Thoracic aorta (tissue), 2 donors: Measurements from ENCODE around the gene TXNIP. TPM values are rescaled to one million over a fixed set of nuclear protein-coding genes. Genes with fewer than 3 reads are reported as not detected.

Experiments used
- ATAC-seq: fragments of 150-250 bp; one replicate; pipeline ENCODE4 v1.8.0; 2017; ENCODE audit warnings: low read depth; ENCODE audit not compliant: insufficient number of reproducible peaks, low FRiP score
- DNase-seq: peaks from one replicate; pipeline ENCODE4 v3.0.0-alpha.2; 2020; ENCODE audit warnings: low spot score
- H3K27ac ChIP-seq, 2 donors: fragments of 200-600 bp; sonication (generic); 1 replicate in 1 of 2; 2 replicates in 1 of 2; pipeline ENCODE4 v1.5.1; 2016; ENCODE audit warnings: mild to moderate bottlenecking in 2 of 2, moderate library complexity in 2 of 2
- H3K27me3 ChIP-seq: fragments of 200-600 bp; sonication (generic); replicated peaks from 2 replicates; pipeline ENCODE4 v1.6.0; 2016; ENCODE audit warnings: mild to moderate bottlenecking; ENCODE audit not compliant: insufficient read depth
- H3K36me3 ChIP-seq: fragments of 200-600 bp; sonication (generic); one replicate; pipeline ENCODE4 v1.5.1; 2016
- H3K4me1 ChIP-seq, 2 donors: fragments of 200-600 bp; sonication (generic); 1 replicate in 1 of 2; 2 replicates in 1 of 2; pipeline versions ENCODE4 v1.5.1 to v1.6.0; 2016; ENCODE audit warnings: low read depth in 2 of 2, mild to moderate bottlenecking in 1 of 2; ENCODE audit not compliant: control insufficient read depth in 1 of 2
- H3K4me3 ChIP-seq: fragments of 200-600 bp; sonication (generic); 2 replicates; pipeline ENCODE4 v1.5.1; 2016; ENCODE audit warnings: mild to moderate bottlenecking
- H3K9me3 ChIP-seq: fragments of 200-600 bp; sonication (generic); 2 replicates; pipeline ENCODE4 v1.5.1; 2016
- total RNA-seq, 2 donors: library from RNA; depleted of rRNA; stranded (reverse); fragments of >200 nt; gene quantifications; one replicate each; pipeline versions ENCODE4 v1.1.0 to v1.2.3, GENCODE V29; 2016
- TF ChIP-seq, protein P1 (sequence below): fragments of 200-600 bp; sonication (generic); IDR thresholded peaks from one replicate; pipeline ENCODE4 v1.5.1; 2019; ENCODE audit warnings: antibody characterized with exemption

The TXNIP gene
- total RNA-seq, 2 donors from 2014 or later, result 423 to 622 TPM

DNA sequence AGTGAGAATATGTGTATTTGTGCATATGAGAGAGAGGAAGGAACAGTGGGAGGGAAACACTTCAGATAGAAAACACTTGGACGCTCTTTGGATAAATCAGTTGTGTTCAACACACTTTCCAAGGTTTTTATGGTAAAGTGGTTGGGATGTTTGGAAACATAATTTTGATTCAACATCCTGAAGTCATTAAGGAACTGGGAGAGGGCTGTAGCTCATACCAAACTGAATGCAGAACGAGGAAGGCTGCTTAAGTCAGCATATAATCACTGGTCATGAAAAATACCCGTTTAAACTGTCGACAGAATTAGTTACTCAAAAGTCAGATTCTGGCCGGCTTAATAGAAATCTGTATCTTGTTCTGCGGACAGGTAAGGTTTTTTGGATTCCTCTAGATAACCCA, 53.5 kb downstream of the TXNIP start:
- Histone ChIP-seq H3K27me3 (no peaks in the 10 kb centered on the region), H3K27ac (no peak overlapping the region), H3K4me3 (no peak overlapping the region), H3K4me1 (peaks cover 0 to 17% of the 10 kb centered on the region in 2 donors), H3K9me3 (no peaks in the 10 kb centered on the region), H3K36me3 (peaks cover 41% of the 10 kb centered on the region)
- no peak for DNase-seq
- TF ChIP-seq, protein P1, sequence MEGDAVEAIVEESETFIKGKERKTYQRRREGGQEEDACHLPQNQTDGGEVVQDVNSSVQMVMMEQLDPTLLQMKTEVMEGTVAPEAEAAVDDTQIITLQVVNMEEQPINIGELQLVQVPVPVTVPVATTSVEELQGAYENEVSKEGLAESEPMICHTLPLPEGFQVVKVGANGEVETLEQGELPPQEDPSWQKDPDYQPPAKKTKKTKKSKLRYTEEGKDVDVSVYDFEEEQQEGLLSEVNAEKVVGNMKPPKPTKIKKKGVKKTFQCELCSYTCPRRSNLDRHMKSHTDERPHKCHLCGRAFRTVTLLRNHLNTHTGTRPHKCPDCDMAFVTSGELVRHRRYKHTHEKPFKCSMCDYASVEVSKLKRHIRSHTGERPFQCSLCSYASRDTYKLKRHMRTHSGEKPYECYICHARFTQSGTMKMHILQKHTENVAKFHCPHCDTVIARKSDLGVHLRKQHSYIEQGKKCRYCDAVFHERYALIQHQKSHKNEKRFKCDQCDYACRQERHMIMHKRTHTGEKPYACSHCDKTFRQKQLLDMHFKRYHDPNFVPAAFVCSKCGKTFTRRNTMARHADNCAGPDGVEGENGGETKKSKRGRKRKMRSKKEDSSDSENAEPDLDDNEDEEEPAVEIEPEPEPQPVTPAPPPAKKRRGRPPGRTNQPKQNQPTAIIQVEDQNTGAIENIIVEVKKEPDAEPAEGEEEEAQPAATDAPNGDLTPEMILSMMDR, result no peak
- ATAC-seq, result no peak

Other genes with a start within 250 kb of the TXNIP start
- 10 to 100 TPM; 52.7 to 60.4 TPM for gene RNF115, start 172.5 kb downstream of the TXNIP start, total RNA-seq
- gene POLR3C, start 172.4 kb downstream of the TXNIP start, total RNA-seq, result 10 to 100 TPM; 23.4 to 42.9 TPM
- gene NUDT17, start 150.9 kb downstream of the TXNIP start, total RNA-seq, result 10 to 100 TPM in 1 of 2 donors, 1 to 10 TPM in 1; 3.6 to 19.1 TPM
- 10 to 100 TPM; 34.4 to 60.1 TPM for gene PIAS3, start 137.5 kb downstream of the TXNIP start, total RNA-seq
- gene ANKRD35, start 110.7 kb downstream of the TXNIP start, total RNA-seq, result 10 to 100 TPM in 1 of 2 donors, 1 to 10 TPM in 1; 9.6 to 15.7 TPM
- 100 to 1,000 TPM; 156 to 267 TPM for gene ITGA10, start 86.5 kb downstream of the TXNIP start, total RNA-seq
- 10 to 100 TPM; 21.7 to 25.3 TPM for gene PEX11B, start 77.9 kb downstream of the TXNIP start, total RNA-seq
- 100 to 1,000 TPM in 1 of 2 donors, 10 to 100 TPM in 1; 37.8 to 151 TPM for gene RBM8A, start 69.1 kb downstream of the TXNIP start, total RNA-seq
- gene LIX1L, start 38.6 kb downstream of the TXNIP start, total RNA-seq, result 10 to 100 TPM; 45.4 to 49.5 TPM
- 1 to 10 TPM; 1.1 TPM for gene ANKRD34A, start 32.0 kb downstream of the TXNIP start, total RNA-seq
- 10 to 100 TPM; 16.9 TPM for gene POLR3GL, start 31.9 kb downstream of the TXNIP start, total RNA-seq
- gene HJV, start 25.2 kb upstream of the TXNIP start, total RNA-seq, result not detected
- gene NBPF10, start 148.2 kb upstream of the TXNIP start, total RNA-seq, result 1 to 10 TPM; 4.2 to 5.0 TPM
- 10 to 100 TPM; 83.8 to 90.0 TPM for gene NOTCH2NLA, start 232.4 kb upstream of the TXNIP start, total RNA-seq